Adrenal gland (tissue), 12 donors: ENCODE results near the gene ABLIM1. TPM values are rescaled to one million over a fixed set of nuclear protein-coding genes. Genes with fewer than 3 reads are reported as not detected.

ENCODE experiments used
- DNase-seq, 7 donors: peaks; one replicate each; pipeline ENCODE4 v3.0.0-alpha.2; 2019 to 2020
- H3K27ac ChIP-seq, 5 donors: fragments of 200-600 bp; sonication (generic) in 4 of 5; 1 replicate in 3 of 5; 2 replicates in 2 of 5; pipeline versions ENCODE4 v1.5.1 to v1.8.0; 2016 to 2020; ENCODE audit warnings: mild to moderate bottlenecking in 1 of 5
- H3K27me3 ChIP-seq: fragments of 200-600 bp; 2 replicates; pipeline ENCODE4 v1.8.0; 2021
- H3K36me3 ChIP-seq, 2 donors: fragments of 200-600 bp; replicated peaks in 1 of 2; 1 replicate in 1 of 2; 2 replicates in 1 of 2; pipeline versions ENCODE4 v1.5.1 to v1.8.0; 2018 to 2022
- H3K4me1 ChIP-seq, 2 donors: fragments of 200-600 bp; replicated peaks in 1 of 2; 1 replicate in 1 of 2; 2 replicates in 1 of 2; pipeline versions ENCODE4 v1.5.1 to v1.8.0; 2018 to 2021
- H3K4me3 ChIP-seq, 4 donors: fragments of 200-600 bp; sonication (generic) in 3 of 4; one replicate each; pipeline ENCODE4 v1.5.1; 2016 to 2018
- H3K9me3 ChIP-seq, 3 donors: fragments of 200-600 bp; sonication (generic) in 1 of 3; replicated peaks in 1 of 3; 1 replicate in 2 of 3; 2 replicates in 1 of 3; pipeline versions ENCODE4 v1.5.1 to v1.8.0; 2016 to 2021
- POLR2A ChIP-seq, 2 donors: fragments of 450-650 bp; IDR thresholded peaks; one replicate each; pipeline ENCODE4 v1.6.1; 2017; ENCODE audit warnings: antibody characterized with exemption in 2 of 2, mild to moderate bottlenecking in 2 of 2, moderate library complexity in 1 of 2
- WGBS, 4 donors: extraction: QIAGEN DNeasy Blood & Tissue Kit in 2 of 4; methylation state at CpG; one replicate each; pipeline versions ENCODE4 v1.1.5 to v1.1.7; 2013 to 2017; 5-methylcytosine and 5-hydroxymethylcytosine counted together
- intact Hi-C, 2 donors: fragments of 100-400 bp; cut with DNase I; formaldehyde crosslinking; loops; one replicate each; pipeline versions ENCODE4 v1.14.1 to v1.15.0; 2022 to 2023
- polyA plus RNA-seq, 3 donors: library from polyadenylated mRNA; stranded (reverse); fragments of 200-250 nt in 2 of 3; fragments of 350-450 nt in 1 of 3; fragmentation: Illumina TruSeq in 1 of 3; extraction: RNeasy Lipid Tissue Mini Kit (QIAGEN cat#74804) in 1 of 3; gene quantifications; one replicate each; pipeline ENCODE4 v1.2.3, GENCODE V29; 2013 to 2014
- total RNA-seq, 9 donors: library from RNA; depleted of rRNA in 4 of 9; stranded (reverse); fragments of >200 nt in 4 of 9; fragments of 120-200 nt in 1 of 9; fragmentation: NEBNext Ultra II Directional in 1 of 9; extraction: Animal tissue kit (Norgen Biotek cat#: 25700) in 1 of 9; gene quantifications; one replicate each; pipeline versions ENCODE4 v1.1.0 to v1.2.4, GENCODE V29; 2013 to 2023
- TF ChIP-seq, protein P1 (sequence below), 6 experiments: fragments of 450-650 bp in 4 of 6; fragments of 200-600 bp in 2 of 6; sonication (generic) in 1 of 6; IDR thresholded peaks; 1 replicate in 5 of 6; 2 replicates in 1 of 6; pipeline versions ENCODE4 v1.5.1 to v1.8.0; 2016 to 2021; ENCODE audit warnings: antibody characterized with exemption in 6 of 6, mild to moderate bottlenecking in 2 of 6, moderate library complexity in 1 of 6
- donor health status: healthy with polysubstance abuse.
- donor health status: Bipolar disorder and iron deficiency.
- donor health status: DM: yes; HTN: yes; CAD: no.
- donor health status: DM: no; HTN: no; CAD: no.
- donor health status: DM: no; HTN: no; CAD: no.
- donor health status: DM: yes; HTN: yes; CAD: no.

ABLIM1 gene
- total and polyA plus RNA-seq, 12 donors, result 7.9 to 430 (median 185) TPM

DNA sequence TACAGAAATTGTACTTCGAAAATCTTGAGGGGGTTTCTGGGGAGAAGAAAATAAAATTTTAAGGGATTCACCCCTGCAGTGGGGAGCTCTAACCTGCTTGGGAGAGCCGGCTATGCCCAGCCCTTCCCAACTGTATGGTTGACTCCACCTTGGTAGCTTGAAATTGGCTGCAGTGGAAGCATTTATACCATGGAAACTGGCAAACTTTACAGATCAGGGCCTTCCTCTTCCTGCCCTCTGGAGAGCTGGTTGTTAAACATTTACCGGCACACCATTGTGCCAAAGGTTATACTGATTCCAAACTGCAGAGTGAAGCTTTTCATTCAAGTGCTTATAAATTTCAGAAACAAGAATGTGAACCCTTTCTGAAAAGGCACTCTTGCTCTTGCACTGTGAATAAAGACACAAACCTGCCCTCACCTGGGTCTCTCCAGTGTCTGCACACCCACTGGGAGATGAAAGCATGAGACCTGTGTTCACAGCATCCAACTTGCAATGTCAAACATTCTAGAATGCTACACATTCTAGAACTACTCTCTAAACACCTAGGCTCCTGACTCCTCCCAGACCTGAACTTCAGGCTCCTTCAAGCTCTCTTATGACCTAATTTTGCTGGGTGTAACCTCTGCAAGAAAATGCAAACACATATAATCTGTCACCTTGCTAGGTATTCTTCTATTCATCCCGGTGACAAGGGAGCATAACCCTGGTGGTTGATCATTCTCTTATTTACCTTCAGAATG is 44.7 kb downstream of the ABLIM1 start:
- no peaks in the 10 kb centered on the region for H3K36me3 ChIP-seq
- no peaks in the 10 kb centered on the region for H3K9me3 ChIP-seq
- H3K27ac ChIP-seq, result peak overlapping the region in 1 of 5 donors; percentile 61
- no peak overlapping the region for H3K4me3 ChIP-seq
- WGBS, 4 donors, result 80 to 91% (median 90%) methylated on average over 4 of the region's 4 CpGs
- H3K27me3 ChIP-seq, result no peaks in the 10 kb centered on the region
- intact Hi-C loops, result no loop called here
- TF ChIP-seq, protein P1, sequence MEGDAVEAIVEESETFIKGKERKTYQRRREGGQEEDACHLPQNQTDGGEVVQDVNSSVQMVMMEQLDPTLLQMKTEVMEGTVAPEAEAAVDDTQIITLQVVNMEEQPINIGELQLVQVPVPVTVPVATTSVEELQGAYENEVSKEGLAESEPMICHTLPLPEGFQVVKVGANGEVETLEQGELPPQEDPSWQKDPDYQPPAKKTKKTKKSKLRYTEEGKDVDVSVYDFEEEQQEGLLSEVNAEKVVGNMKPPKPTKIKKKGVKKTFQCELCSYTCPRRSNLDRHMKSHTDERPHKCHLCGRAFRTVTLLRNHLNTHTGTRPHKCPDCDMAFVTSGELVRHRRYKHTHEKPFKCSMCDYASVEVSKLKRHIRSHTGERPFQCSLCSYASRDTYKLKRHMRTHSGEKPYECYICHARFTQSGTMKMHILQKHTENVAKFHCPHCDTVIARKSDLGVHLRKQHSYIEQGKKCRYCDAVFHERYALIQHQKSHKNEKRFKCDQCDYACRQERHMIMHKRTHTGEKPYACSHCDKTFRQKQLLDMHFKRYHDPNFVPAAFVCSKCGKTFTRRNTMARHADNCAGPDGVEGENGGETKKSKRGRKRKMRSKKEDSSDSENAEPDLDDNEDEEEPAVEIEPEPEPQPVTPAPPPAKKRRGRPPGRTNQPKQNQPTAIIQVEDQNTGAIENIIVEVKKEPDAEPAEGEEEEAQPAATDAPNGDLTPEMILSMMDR (IDR thresholded peaks at IDR 0.05), result no peak
- TF ChIP-seq POLR2A (IDR thresholded peaks at IDR 0.05), result no peak
- peaks cover 31 to 51% of the 10 kb centered on the region in 2 donors for H3K4me1 ChIP-seq
- DNase-seq, result no peak

DNA sequence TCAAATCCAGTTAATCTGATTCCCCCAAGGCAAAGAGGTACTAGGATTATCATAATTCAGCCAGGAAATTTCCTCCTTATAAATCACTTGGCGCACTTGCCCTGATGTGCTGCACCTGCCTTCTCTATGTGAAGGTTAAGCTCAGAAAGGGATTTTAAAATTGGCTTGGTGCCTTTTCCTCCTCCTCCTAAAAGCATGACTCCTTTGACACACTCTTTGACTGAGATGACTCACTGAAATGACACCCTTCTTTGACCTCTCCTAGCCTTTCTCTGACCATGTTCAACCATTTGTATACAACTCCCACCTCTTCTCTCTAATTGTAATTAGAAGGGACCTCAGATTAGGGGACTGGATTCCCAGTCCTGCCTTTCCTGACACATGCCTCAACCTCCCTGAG is 46.5 kb downstream of the ABLIM1 start:
- TF ChIP-seq, protein P1 (IDR thresholded peaks at IDR 0.05), result no peak
- TF ChIP-seq POLR2A (IDR thresholded peaks at IDR 0.05), result no peak
- H3K4me1 ChIP-seq, result peaks cover 38 to 55% of the 10 kb centered on the region in 2 donors
- WGBS, 4 donors, result 52 to 81% (median 54%) methylated on average over 1 of the region's 1 CpG

GRCh38 chr10:114609518-114610426 is 48.3 kb downstream of the ABLIM1 start:
- H3K36me3 ChIP-seq, result no peaks in the 10 kb centered on the region
- 76 to 85% (median 80%) methylated on average over 8 of the region's 8 CpGs for WGBS, 4 donors
- H3K9me3 ChIP-seq, result no peaks in the 10 kb centered on the region
- TF ChIP-seq POLR2A (IDR thresholded peaks at IDR 0.05), result no peak
- TF ChIP-seq, protein P1 (IDR thresholded peaks at IDR 0.05), result no peak
- peaks cover 48 to 59% of the 10 kb centered on the region in 2 donors for H3K4me1 ChIP-seq
- no peaks in the 10 kb centered on the region for H3K27me3 ChIP-seq
- H3K4me3 ChIP-seq, result no peak overlapping the region
- H3K27ac ChIP-seq, result peak overlapping the region in 3 of 5 donors; percentile 13 to 78 (median 24)
- intact Hi-C loops, result no loop called here
- DNase-seq, result no peak

More for the DNA sequence above, 46.5 kb downstream of the ABLIM1 start:
- Histone ChIP-seq H3K9me3 (no peaks in the 10 kb centered on the region), H3K27me3 (no peaks in the 10 kb centered on the region), H3K4me3 (no peak overlapping the region), H3K36me3 (no peaks in the 10 kb centered on the region), H3K27ac (peak overlapping the region; percentile 24 to 75 (median 64))
- intact Hi-C loops, result no loop called here
- peak in 2 of 7 donors; percentile 33 to 42 for DNase-seq

DNA sequence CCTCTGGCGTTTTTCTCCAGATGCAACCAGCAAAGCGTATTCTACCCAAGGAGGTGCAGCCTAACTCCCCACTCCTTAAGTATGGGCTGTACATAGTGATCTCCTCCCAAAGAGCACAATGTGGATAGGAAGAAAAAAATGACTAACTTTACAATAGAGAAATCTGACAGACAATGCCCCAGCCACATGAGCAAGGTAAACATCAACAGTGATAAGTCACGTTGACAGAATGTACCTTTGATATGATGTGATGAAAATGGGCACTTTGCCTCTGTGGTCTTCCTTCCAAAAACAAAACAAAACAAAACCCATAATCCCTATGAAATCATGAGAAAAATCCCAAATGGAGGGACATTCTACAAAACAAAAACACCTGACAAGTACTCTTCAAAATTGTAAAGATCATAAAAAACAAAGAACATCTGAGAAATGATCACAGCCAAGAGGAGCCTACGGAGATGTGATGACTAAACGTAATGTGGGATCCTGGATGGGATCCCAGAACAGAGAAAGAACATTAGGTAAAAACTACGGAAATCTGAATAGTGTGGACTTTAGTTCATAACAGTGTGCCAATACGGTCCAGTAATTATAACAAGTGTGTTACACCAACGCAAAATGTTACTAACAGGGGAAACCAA is 50.6 kb downstream of the ABLIM1 start:
- intact Hi-C loops, result no loop called here
- H3K27ac ChIP-seq, result peak overlapping the region in 4 of 5 donors; percentile 6 to 78 (median 50)
- WGBS, 4 donors, result 44 to 59% (median 52%) methylated on average over 8 of the region's 8 CpGs

More for the DNA sequence above, 50.6 kb downstream of the ABLIM1 start:
- TF ChIP-seq, protein P1 (IDR thresholded peaks at IDR 0.05), result no peak
- TF ChIP-seq POLR2A (IDR thresholded peaks at IDR 0.05), result no peak
- DNase-seq, result peak in 1 of 7 donors; percentile 64
- H3K9me3 ChIP-seq, result no peaks in the 10 kb centered on the region
- H3K4me3 ChIP-seq, result no peak overlapping the region
- H3K27me3 ChIP-seq, result no peaks in the 10 kb centered on the region
- H3K36me3 ChIP-seq, result no peaks in the 10 kb centered on the region
- H3K4me1 ChIP-seq, result peaks cover 50 to 75% of the 10 kb centered on the region in 2 donors
